Hematopoietic multipotent progenitor cell treated with erythropoietin and hydrocortisone succinate and interleukin-3 and kit ligand, for 17 days (in vitro differentiated cells): Measurements from ENCODE around the gene TRIM33.
"Not testable (repeated sequence)": the region's sequence is repeated elsewhere in the genome, so short reads cannot be mapped to it uniquely, and the experiment has no call there.

Experiments used
- DNase-seq: peaks from one replicate; pipeline ENCODE4 v3.0.0-alpha.2; 2015; ENCODE audit warnings: low spot score

Gene TRIM33

DNA sequence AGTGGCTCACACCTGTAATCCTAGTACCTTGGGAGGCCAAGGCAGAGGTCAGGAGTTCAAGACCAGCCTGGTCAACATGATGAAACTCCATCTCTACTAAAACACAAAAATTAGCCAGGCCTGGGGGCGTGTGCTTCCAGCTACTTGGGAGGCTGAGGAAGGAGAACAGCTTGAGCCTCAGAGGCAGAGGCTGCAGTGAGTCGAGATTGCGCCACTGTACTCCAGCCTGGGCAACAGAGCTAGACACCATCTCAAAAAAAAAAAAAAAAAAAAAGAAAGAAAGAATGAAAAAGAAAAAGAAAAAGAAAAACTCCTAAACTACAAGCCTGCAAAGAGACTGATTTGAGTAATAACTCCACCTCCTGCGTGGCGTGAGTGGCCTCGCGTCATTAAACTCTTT is 92.1 kb downstream of the TRIM33 start:
- not testable (repeated sequence) for DNase-seq

- DNase-seq = no peak
Measured at GRCh38 chr1:114397601-114398000, 113.4 kb downstream of the TRIM33 start.

GRCh38 chr1:114395863-114396262 is 115.1 kb downstream of the TRIM33 start:
- DNase-seq = no peak

GRCh38 chr1:114390960-114391359 is 120.0 kb downstream of the TRIM33 start:
- no peak for DNase-seq

GRCh38 chr1:114390361-114390760 is 120.6 kb downstream of the TRIM33 start:
- DNase-seq = no peak

- no peak for DNase-seq
Measured at GRCh38 chr1:114388432-114389003, 122.5 kb downstream of the TRIM33 start.

DNA sequence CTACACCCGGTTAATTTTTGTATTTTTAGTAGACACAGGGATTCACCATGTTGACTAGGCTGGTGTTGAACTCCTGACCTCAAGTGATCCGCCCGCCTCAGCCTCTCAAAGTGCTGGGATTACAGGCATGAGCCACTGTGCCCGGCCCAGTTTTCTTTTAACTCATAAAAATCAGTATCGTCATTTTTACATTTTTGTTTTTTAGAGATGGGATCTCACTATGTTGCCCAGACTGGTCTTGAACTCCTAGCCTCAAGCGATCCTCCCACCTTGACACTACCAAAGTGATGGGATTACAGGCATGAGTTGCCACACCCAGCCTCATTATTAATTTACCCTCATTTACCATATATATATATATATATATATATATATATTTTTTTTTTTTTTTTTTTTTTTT is 123.4 kb downstream of the TRIM33 start:
- DNase-seq = not testable (repeated sequence)

DNA sequence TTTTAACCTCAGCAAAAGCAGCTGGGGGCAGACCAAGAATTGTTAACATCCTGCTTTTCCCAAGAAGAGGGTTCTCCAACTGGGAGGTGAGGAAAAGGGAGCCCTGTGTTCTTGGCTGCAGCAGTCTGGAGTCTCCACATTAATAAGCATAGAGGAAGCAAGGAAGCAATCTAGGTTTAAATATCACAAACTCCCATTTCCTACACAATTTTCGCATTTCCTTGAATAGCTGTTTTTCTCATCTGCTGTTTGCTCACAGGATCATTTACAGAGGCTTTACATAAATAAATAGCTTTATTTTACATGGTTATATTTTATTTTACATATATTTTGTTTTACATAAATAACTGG is 124.0 kb downstream of the TRIM33 start:
- no peak for DNase-seq

- no peak for DNase-seq
Measured at GRCh38 chr1:114386129-114387009, 124.6 kb downstream of the TRIM33 start.

DNA sequence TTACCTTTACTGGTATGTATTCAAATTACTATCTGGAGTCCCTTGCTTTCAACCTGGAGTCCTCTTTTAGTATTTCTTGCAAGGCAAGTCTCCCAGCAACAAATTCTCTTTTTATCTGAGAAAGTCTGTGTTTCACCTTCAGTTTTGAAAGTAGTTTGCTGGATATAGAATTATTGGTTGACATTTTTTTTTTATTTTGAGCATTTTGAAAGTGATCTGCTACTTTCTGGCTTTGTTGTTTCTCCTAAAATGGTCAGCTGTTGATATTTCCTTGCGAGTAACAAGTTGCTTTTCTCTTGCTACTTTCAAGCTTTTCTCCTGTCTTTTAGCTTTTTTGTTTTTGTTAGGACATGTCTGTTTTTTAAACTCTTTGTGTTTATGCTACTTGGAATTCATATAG is 126.1 kb downstream of the TRIM33 start:
- DNase-seq = no peak

DNA sequence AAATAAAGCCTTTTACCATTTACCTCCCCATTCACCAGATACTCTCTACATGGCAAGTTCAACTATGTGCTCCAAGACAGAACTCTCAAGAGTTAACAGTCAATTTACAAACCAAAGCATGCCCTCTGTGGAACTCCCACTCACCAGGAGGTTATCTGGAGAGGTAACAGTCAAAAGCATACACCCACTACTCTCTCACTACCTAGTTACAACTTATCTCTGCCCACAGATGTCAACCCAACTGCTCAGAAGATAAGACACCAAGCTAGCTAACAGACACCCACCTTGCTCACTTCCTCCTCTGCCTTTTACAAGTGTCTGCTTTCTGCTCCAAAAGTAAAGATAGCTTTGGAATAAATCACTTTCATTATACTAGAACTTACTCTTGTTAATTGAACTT is 131.0 kb downstream of the TRIM33 start:
- peak; percentile 11 for DNase-seq

GRCh38 chr1:114379358-114379757 is 131.6 kb downstream of the TRIM33 start:
- no peak for DNase-seq

DNA sequence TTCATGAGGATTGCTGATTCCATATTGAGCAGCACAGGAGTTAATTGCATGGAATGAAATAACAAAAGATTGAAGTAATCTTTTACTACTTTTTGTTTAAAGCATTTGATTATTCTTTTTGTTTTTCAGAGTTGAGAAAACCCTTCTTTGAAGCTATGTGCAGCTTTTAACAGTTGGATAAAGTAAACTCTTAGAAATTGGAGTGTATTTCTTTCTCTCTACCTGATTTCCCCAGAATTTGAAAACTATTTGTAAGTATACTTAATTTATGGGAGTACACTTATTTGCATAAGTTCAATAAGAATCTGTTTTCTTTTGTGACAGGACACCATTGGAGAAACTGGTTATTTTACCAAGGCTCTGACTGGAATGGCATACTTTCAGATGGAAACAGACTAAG is 133.6 kb downstream of the TRIM33 start:
- no peak for DNase-seq

DNA sequence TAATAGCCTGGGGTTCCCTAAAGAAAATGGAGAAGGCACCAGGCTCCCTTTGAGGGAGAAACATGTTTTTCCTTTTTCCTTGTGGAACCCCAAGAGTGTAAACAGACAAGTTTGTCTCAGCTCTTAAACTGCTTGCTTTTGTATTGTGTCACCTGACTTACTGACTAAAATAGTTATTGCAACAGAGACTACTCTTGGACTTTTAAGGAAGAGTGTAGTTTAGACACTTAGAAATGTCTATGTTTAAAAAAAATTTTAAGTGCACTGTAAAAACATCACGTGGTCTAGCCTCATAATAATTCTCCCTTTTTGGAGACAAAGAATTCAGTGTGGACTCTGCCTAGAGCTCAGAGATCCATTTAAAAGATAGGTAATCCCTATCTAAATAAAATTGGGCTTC is 141.1 kb downstream of the TRIM33 start:
- DNase-seq = no peak

DNA sequence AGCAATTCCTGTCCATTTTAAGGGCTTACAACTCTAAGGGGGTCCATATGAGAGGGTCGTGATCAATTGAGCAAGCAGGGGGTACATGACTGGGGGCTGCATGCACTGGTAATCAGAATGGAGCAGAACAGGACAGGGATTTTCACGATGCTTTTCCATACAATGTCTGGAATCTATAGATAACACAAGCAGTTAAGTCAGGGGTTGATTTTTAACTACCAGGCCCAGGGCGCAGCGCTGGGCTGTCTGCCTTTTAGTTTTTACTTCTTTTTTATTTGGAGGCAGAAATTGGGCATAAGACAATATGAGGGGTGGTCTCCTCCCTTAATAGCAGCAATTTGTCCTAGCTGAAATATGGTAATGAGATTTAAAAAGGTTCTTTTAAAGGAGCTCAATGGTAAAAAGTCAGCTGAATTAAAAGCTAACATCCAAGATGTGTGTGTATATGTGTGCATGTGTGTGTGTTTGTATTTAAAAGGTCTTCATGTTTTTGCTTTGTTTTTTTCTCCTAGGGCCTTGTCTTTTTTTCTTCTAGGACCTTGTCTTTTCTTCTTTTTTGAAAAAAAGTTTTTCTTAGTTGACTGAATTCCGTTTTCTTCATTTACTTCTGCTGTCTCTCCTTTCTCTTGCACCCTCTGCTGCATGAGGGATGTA is 141.6 kb downstream of the TRIM33 start:
- DNase-seq = not testable (repeated sequence)

DNA sequence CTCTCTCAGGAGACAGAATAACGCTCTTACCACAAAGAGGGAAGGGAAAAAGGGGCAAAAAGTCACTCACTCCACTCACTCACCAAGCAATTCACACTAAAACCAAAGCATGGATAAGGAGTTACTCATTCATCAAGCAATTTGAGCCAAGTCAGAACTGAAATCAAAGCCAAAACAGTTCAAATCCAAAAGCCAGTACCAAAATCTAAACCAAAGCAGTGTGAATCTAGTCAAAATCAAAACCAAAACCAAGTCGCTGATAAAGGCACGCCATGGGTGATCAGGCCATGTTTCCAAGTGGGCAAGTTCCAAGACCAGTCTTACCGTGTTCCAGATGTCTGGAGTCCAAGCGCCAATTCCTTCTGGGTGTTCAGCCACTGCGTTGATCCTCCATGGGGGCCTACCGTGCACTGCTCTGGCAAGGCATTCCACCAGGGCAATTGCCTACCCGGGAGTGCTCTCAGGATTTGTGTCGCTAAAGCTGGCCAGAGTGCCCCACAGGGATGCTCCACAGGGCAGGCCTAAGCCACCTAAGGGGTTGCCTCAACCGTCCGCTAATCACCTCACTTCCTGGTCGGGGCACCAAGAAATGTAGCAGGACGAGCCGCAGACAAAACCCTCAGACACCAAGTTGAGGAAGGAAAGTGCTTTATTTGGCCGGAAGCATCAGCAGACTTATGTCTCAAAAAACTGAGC is 142.3 kb downstream of the TRIM33 start:
- DNase-seq = no peak

DNA sequence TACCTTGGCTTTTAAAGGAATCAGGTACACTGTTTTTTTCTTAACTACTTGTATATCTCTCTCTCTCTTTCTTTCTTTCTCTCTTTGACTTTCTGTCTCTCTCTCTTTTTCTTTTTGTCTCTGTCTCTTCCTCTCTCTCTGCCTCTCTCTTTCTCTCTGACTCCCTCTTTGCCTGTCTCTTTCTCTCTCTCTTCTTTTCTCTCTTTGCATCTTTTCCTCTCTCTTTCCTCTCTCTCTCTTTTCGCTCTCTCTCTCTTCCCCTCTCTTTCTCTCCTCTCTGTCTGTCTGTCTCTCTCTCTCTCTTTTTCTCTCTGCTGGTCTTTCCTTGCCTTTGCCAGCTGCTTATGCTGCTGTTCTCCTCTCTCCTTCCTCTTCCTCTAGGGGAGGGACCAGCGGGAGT is 143.2 kb downstream of the TRIM33 start:
- no peak for DNase-seq

DNA sequence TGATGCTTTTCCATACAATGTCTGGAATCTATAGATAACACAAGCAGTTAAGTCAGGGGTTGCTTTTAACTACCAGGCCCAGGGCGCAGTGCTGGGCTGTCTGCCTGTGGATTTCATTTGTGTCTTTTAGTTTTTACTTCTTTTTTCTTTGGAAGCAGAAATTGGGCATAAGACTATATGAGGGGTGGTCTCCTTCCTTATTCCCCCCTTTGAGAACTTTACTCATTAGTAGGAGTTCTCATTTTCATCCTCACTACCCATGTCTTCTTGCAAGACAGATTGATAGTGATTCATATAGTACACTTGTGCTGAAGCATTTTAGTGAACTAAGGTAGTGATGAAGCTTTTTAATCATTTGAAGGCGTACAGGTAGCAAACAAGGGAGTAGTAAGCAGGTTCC is 147.8 kb downstream of the TRIM33 start:
- not testable (repeated sequence) for DNase-seq

DNA sequence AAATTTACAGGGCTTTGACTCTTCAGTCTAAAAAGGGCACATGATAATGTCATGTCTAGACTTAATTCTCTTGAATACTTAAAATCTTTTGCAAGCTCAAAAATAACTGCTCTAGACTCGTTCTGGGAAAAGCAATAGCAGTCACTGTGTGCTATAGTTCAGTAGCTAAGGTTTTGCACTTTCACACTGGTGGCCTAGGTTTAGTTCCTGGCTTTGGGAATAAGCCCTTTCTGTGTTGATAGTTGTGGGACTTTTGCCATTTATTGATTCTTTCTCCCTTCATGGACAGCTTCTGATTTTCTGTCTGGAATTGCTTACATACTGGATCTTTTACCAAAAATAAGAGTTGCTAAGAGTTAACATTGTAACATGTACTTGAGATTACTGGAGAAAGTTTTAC is 151.2 kb downstream of the TRIM33 start:
- DNase-seq = no peak

DNA sequence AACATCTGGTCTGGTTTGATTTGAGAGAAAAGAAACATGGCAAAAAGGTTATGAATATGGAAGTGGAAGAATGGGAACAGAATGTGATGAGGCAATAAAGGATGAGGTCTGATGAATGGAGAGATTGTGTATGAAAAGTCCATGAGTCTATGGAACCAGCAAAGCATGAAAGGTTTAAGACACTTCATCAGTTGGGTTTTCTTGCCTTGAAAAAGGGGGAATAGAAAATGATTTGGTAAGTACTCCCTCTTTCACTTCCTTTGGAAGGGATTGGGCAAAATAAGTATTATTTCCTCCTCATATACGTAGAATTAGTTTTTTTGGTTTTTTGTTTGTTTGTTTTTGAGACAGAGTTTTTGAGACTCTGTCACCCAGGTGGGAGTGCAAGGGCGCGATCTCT is 155.8 kb downstream of the TRIM33 start:
- DNase-seq = no peak

- no peak for DNase-seq
Measured at GRCh38 chr1:114353262-114353661, 157.7 kb downstream of the TRIM33 start.

DNA sequence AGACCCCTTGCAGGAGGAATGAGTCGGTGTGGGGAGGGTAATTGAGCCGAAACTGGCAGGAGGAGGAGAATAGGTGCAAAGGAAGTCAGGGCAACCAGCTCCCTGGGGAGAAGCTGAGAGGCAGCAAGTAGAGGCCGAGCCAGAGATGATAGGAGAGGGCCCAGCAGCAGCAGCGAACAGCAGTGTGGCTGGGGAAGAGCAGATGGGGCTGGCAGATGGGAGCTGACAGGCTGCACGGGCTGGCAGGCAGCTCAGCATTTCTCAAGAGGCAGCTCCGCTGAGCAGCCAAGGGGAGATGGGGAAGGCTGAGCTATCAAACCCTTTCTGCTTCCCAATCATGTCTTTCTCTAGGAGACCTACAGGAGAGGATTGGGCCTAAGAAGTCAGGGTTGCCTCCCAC is 158.2 kb downstream of the TRIM33 start:
- no peak for DNase-seq
